Measurements from ENCODE around the gene ZCCHC4.

DNA sequence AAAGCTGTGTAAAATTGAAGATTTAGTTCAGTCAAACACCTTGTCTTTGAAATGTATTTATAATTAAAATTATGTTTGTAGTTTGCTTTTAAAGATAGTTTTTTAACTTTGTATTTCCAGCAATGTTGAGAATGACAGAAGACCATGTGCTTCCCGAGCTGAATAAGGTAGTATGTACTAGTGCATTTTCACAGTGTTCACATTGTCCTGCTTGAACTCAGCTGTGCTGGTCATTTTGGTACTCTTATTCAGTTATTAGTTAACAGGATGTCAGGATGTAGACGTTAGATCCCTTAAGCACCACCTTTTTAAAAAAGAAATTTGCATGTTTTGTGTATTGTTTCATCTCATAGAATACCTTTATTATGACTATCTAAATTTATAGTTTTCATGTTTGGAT is 92.9 kb downstream of the ZCCHC4 start:
- no peak for TF ChIP-seq EZH2 (IDR thresholded peaks at IDR 0.05; ENCODE audit: borderline replicate concordance, low read length)
- TF ChIP-seq, protein P1, sequence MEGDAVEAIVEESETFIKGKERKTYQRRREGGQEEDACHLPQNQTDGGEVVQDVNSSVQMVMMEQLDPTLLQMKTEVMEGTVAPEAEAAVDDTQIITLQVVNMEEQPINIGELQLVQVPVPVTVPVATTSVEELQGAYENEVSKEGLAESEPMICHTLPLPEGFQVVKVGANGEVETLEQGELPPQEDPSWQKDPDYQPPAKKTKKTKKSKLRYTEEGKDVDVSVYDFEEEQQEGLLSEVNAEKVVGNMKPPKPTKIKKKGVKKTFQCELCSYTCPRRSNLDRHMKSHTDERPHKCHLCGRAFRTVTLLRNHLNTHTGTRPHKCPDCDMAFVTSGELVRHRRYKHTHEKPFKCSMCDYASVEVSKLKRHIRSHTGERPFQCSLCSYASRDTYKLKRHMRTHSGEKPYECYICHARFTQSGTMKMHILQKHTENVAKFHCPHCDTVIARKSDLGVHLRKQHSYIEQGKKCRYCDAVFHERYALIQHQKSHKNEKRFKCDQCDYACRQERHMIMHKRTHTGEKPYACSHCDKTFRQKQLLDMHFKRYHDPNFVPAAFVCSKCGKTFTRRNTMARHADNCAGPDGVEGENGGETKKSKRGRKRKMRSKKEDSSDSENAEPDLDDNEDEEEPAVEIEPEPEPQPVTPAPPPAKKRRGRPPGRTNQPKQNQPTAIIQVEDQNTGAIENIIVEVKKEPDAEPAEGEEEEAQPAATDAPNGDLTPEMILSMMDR (IDR thresholded peaks at IDR 0.05; ENCODE audit: low read length), result no peak
